Left renal cortex interstitium (tissue), 4 donors: ENCODE data around the gene PCSK5. TPM values are rescaled to one million over a fixed set of nuclear protein-coding genes. Genes with fewer than 3 reads are reported as not detected.
A peak's percentile ranks its signal among the peaks of the same experiment; 100 is the strongest.
"Not testable (repeated sequence)": the region's sequence is repeated elsewhere in the genome, so short reads cannot be mapped to it uniquely, and the experiment has no call there.

Source experiments
- DNase-seq, 4 donors: peaks; one replicate each; pipeline ENCODE4 v3.0.0-alpha.2; 2013; ENCODE audit warnings: low read depth in 4 of 4, low spot score in 2 of 4, missing footprints in 1 of 4
- polyA plus RNA-seq, 4 donors: library from polyadenylated mRNA; unstranded; fragments of 120-200 nt; gene quantifications; one replicate each; pipeline ENCODE4 v1.2.1, GENCODE V29; 2013; ENCODE audit not compliant: insufficient read length in 4 of 4

Gene PCSK5
- polyA plus RNA-seq, 4 donors: 11.8 to 21.1 (median 14.7) TPM

DNA sequence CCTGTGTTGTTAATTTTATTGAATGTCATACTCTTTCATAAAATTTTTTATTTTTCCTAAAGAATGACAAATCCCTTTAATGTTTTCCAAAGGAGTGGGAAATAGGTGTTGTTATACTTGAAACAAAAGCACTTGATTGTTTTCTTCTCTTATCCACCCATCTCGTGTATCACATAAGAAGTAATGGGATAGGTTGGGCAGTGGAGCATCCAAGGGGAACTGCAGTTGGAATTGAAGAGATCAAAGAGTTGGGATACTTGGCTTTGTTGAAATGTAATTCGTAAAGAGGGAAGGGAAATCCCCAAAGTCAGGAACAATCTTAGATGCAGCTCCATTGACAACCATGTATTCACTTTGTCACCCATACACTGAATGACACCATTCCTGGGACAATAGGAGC is 148.0 kb downstream of the PCSK5 start:
- peak in 1 of 4 donors; percentile 4 for DNase-seq

DNA sequence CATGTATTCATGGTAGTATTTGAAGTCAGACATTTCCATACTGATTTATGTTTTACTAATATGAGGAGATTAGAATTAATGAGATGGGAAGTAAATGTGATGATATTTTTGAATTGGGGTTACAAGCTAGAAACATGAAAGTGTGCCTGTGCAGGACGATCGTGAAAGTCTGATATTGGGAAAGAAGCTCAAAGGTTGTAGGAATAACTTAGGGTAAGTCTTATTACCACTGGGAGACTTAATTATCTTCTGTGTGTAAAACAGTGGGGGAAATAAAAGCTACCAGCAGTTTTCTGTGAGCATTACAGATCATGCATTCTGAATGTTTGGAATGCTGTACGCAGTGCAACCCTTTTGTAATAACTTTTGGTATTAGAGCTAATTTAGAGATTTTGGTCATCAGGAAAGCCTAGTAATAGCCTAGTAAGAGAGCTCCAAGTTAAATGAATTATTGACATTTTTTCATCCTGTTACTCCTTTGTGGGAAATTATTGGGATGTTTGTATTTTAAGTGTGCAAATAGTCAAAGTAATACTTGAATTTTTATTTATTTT is 153.9 kb downstream of the PCSK5 start:
- no peak for DNase-seq

DNA sequence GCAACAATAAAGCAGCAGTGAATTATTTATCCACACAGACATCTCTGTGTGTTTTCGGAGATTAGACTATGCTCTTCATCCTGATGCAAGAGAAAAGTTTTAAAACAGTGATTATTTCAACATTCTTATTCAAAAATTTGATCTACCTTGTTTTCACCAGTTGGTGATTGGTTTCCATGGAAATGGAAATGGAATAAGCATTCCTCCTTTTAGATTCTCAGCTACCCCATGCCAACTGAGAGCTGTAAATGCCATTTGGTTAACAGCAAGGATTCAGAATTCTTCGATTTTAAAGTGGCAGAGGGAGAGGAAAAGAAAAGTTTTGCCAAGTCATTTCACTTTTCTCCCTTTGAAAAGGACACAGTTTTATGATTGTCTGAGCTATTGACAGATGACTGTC is 154.7 kb downstream of the PCSK5 start:
- no peak for DNase-seq

- DNase-seq: no peak
These were observed 158.9 kb downstream of the PCSK5 start for GRCh38 chr9:76049341-76049740.

- DNase-seq: no peak
These were observed 177.2 kb downstream of the PCSK5 start for GRCh38 chr9:76067696-76068095.

DNA sequence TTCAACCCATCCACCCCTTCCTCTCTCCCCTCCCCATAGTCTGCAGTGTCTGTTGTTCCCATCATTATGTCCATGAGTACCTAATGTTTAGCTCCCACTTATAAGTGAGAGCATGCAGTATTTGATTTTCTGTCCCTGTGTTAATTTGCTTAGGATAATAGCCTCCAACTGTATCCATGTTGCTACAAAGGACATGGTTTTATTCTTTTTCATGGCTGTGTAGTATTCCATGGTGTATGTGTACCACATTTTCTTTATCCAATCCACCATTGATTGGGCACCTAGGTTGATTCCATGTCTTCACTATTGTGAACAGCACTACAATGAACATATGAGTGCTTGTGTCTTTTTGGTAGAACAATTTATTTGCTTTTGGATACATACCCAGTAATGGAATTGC is 187.1 kb downstream of the PCSK5 start:
- DNase-seq: no peak

DNA sequence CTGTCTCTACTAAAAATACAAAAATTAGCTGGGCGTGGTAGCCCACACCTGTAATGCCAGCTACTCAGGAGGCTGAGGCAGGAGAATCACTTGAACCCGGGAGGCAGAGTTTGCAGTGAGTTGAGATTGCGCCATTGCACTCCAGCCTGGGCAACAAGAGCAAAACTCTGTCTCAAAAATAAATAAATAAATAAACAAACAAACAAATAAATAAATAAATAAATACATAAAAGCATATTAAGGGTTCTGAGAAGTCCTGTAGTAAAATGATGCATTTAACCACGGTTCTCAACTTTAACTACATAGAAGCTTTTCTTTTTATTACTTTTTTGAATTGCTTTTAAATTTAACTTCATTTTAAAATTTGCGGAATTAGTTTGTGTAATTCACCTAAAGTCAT is 190.8 kb downstream of the PCSK5 start:
- DNase-seq: not testable (repeated sequence)

DNA sequence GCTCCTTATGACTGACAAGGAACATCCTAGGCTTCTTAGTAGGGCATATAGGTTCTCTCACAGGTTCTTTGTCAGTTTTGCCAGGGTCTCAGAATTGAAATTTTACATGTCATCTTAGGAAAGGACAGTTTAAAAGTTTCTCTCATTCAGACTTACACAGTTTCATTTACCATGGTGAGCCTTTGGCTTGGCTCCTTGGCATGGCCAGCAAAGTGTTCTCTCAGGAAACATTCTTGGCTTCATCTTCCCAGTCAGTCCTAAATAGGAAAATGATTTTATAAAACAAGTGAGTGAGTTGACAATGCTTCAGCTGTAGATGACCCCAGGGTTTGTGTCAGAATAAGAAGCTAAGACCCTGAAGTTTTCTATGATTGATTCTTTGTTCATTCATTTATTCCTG is 191.6 kb downstream of the PCSK5 start:
- DNase-seq: no peak

DNA sequence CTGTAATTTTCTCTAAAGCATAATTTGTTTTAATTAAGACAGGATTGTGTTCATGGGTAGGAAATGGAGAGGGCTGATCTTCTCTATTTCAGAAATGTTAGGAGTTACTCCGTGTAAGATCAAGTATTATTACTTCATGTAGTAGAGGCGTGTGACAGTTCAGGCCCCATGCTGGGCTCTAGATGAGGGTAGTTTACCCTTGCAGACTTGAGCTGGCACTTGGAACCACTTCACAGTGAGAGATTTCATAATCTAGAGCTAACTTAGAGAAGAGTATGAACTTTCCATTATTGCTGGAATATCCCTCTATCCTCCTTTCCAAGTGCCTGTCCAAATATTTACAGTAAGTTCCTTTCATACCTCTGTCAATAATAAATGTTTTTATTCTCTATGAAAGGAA is 195.1 kb downstream of the PCSK5 start:
- no peak for DNase-seq

DNA sequence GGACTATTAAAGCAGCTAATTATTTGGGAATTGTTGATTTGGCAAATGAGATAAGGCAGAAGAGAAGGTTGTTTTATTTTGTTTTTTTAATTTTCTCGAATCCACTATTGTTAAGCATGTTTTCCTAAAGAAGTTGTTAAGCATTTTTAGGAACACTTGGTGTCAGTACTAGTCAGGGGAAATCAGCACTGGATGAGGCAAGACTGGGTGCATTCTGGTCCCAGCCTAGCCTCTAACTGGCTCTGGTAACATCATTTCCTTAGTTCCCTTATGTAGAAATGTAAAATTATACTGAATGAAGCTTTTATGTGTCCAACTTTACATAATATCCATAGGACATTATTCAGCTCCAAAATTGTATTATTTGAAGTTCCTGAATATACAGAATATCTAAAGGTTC is 196.1 kb downstream of the PCSK5 start:
- no peak for DNase-seq

DNA sequence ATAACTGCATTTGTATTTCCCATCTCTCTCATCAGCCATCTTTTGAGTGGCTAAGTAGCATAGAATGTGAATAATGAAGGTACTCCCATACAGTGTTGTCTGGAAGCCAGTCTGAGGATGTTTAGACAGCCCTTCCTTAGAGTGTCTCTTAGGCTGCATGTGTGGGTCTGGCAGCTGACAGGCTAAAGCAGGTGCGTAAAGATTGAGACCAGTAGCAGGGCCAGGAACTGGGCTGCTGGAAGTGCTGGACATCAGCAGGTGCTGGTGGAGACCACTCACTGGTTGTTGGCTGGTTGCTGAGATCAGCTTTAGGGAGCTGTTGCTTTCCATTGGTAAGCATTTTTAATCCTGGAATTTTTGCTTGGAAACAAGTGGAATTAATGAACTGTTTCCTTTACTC is 197.5 kb downstream of the PCSK5 start:
- DNase-seq: no peak

DNA sequence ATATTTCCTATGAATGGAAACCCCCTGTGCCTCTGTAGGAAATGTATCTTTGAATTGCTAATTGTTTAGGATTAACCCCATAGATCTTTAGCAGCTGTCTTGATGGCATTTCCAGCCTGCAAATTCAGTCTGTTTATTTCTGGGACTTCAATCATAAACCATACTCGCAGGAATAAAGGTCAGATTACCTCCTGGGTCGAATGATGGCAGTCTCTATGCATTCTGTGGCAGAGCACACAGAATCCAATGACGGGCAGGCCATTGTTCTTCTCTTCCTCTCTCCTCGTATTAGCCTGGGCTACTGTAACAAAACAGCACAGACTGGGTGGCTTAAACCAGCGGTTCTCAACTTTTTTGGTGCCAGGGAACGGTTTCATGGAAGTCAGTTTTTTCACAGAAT is 199.9 kb downstream of the PCSK5 start:
- DNase-seq: no peak

GRCh38 chr9:76090909-76091308 is 200.4 kb downstream of the PCSK5 start:
- no peak for DNase-seq

DNA sequence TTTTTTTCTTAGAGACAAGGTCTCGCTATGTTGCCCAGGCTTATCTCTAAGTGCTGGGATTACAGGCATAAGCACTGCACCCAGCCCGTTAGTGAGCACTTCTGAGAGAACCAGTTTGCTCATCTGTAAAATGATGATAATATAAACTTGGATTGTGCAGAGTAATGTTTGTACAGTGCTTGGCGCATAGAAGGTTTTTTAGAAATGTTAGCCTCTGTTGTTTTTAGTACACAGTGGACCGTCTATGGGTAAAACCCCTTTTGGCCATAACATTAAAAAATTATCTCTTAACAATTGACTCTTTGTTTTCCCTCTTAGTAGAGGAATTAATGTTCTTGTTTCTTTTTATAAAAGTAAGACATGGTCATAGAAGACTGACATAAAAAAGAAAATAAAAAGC is 202.1 kb downstream of the PCSK5 start:
- DNase-seq: no peak

DNA sequence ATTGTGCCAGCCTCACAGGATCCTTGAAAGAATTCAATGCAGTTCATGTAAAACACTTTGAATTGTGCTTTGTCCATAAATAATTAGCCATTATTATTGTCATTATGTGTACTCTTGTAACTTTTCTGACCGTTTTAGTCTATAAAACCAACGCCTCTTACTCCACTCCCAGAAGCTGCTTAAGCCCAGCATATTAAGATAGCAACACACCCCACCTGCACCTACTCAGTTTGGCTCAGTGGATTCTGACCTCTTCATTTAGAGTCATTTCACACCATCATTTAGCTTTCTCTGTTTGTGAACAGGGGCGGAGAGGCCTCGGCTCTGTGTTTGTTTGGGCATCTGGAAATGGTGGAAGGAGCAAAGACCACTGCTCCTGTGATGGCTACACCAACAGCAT is 205.1 kb downstream of the PCSK5 start:
- no peak for DNase-seq

DNA sequence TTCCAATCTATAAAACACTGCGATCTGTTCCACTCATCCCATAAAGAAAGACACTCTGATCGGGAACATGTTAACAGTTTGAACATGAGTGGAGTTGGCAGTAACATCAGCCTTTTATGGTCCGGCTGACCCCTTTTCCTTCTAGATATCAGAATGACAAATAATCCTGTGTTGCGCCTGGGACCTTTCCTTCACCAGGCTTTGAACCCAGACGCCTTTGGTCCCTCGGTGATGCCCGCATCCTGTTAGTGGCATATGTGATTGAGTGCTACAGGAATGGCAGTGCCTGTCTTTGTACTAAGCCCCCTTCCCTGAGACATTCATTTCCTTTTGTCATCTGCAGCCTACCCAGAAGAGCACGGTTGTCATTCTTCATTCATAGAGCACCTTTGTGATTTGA is 209.0 kb downstream of the PCSK5 start:
- DNase-seq: no peak

DNA sequence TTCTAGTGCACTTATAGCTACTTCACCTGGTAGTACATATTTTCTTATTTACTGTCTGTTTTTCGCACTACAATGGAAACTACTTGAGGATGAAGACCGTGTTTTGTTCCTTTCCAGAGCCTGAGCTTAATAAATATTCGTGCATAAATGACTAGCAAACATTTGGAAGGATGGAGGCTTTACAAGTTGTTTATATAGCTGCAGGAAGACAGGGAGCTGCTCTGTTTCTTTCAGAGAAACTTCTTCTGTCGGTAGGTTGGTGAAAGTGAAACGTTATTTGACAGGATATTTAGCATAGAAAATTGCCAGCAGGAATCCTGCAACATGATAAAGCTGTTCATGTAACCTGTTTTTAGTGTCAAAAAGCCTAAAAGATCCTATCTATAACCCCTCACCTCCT is 210.6 kb downstream of the PCSK5 start:
- DNase-seq: peak in 1 of 4 donors; percentile 12

DNA sequence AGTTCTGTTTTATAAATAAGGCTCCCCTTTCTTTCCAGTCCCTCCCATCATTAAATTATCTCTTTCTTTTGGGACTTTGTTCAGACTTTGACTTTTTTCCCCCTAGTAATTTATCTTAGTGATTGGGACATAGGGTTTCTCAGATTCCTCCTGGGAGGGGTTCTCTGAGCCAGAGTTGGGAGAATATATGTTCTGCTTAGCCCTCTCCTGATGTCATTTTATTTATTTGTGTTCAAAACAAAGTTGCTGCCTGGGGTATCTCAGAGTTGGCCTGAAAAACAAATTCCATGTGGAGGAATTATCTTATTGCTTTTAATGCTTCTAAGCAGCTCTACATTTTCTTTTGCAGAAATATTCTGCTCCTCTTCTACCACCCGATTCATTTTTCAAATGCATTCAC is 211.0 kb downstream of the PCSK5 start:
- DNase-seq: peak in 2 of 4 donors; percentile 15 to 37

GRCh38 chr9:76101947-76102346 is 211.5 kb downstream of the PCSK5 start:
- peak in 1 of 4 donors; percentile 25 for DNase-seq

GRCh38 chr9:76103531-76104315 is 213.2 kb downstream of the PCSK5 start:
- DNase-seq: peak in 1 of 4 donors; percentile 41

- DNase-seq: no peak
These were observed 217.0 kb downstream of the PCSK5 start for GRCh38 chr9:76107482-76107881.

GRCh38 chr9:76109953-76110352 is 219.5 kb downstream of the PCSK5 start:
- peak in 2 of 4 donors; percentile 15 to 36 for DNase-seq
